Hematopoietic multipotent progenitor cell (in vitro differentiated cells): ENCODE data around the gene FREM3. TPM values are rescaled to one million over a fixed set of nuclear protein-coding genes. Genes with fewer than 3 reads are reported as not detected.

ENCODE experiments used
- total RNA-seq: library from RNA; depleted of rRNA; stranded (reverse); fragments of >200 nt; gene quantifications from one replicate; pipeline ENCODE4 v1.2.3, GENCODE V29; 2012

Gene FREM3
- total RNA-seq, 1 donor = 0.27 TPM

Other genes starting within 250 kb of the FREM3 start
- 21.0 TPM for gene SMARCA5, start 187.0 kb downstream of the FREM3 start, total RNA-seq
- 2.2 TPM for gene GYPE, start 204.9 kb upstream of the FREM3 start, total RNA-seq